Stimulated activated naive CD8-positive, alpha-beta T cell treated with anti-CD3 and anti-CD28 coated beads, Interleukin-15, Interleukin-2, amounts not matched to agents 100 ng/mL and 50 ng/mL, for 24 hours (primary cell): Measurements from ENCODE around the gene A2M.

Experiments
- H3K27ac Mint-ChIP-seq: one replicate; pipeline ENCODE4 v1.8.0; 2021; ENCODE audit warnings: mild to moderate bottlenecking, mixed read lengths
- H3K27me3 Mint-ChIP-seq: one replicate; pipeline ENCODE4 v1.8.0; 2021; ENCODE audit warnings: mixed read lengths
- H3K36me3 Mint-ChIP-seq: one replicate; pipeline ENCODE4 v1.8.0; 2021; ENCODE audit warnings: low read depth, mixed read lengths
- H3K4me1 Mint-ChIP-seq: one replicate; pipeline ENCODE4 v1.8.0; 2021; ENCODE audit warnings: low read depth, mixed read lengths
- H3K4me3 Mint-ChIP-seq: one replicate; pipeline ENCODE4 v1.8.0; 2021; ENCODE audit warnings: mild to moderate bottlenecking, mixed read lengths
- H3K9me3 Mint-ChIP-seq: one replicate; pipeline ENCODE4 v1.8.0; 2021; ENCODE audit warnings: mixed read lengths

A2M gene

DNA sequence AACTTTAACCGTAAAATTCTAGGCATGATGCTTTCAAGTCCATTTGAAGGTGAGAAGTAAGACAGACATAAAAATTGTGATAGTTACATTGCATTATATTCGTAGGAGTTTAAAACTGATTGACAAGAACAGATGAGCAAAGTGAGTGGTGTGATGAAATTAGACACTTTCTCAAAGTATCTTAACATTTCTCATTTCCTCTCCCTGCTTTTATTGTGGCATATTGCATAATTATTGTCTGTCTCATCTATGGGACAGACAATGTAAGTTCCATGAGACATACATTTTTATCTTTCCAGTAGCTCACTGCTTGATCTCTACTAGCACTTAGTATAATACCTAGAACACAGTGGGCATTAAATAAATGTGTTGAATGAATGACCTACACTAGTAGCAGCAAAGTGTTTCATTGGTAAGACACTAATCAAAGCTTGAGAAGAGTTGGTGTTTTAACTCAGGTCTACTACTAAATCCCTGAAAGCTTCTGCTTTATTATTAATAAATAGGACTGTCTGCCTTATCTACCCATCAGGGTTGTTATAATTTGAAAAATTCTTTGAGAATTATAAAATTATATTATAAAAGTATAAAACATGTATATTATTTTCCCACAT is 19.0 kb downstream of the A2M start:
- H3K4me1 Mint-ChIP-seq: no peaks in the 10 kb centered on the region
- H3K4me3 Mint-ChIP-seq: no peak overlapping the region
- H3K9me3 Mint-ChIP-seq: no peaks in the 10 kb centered on the region

GRCh38 chr12:9095322-9095721 is 20.4 kb downstream of the A2M start:
- H3K4me1 Mint-ChIP-seq: no peaks in the 10 kb centered on the region
- H3K36me3 Mint-ChIP-seq: no peaks in the 10 kb centered on the region
- H3K9me3 Mint-ChIP-seq: no peaks in the 10 kb centered on the region
- no peak overlapping the region for H3K27ac Mint-ChIP-seq
- H3K27me3 Mint-ChIP-seq: no peaks in the 10 kb centered on the region
- H3K4me3 Mint-ChIP-seq: no peak overlapping the region

More for the DNA sequence above, 19.0 kb downstream of the A2M start:
- Mint-ChIP-seq H3K36me3 (no peaks in the 10 kb centered on the region), H3K27me3 (no peaks in the 10 kb centered on the region), H3K27ac (no peak overlapping the region)

GRCh38 chr12:9094512-9095206 is 21.1 kb downstream of the A2M start:
- Mint-ChIP-seq H3K27ac (no peak overlapping the region), H3K27me3 (no peaks in the 10 kb centered on the region), H3K4me3 (no peak overlapping the region), H3K4me1 (no peaks in the 10 kb centered on the region), H3K9me3 (no peaks in the 10 kb centered on the region), H3K36me3 (no peaks in the 10 kb centered on the region)

DNA sequence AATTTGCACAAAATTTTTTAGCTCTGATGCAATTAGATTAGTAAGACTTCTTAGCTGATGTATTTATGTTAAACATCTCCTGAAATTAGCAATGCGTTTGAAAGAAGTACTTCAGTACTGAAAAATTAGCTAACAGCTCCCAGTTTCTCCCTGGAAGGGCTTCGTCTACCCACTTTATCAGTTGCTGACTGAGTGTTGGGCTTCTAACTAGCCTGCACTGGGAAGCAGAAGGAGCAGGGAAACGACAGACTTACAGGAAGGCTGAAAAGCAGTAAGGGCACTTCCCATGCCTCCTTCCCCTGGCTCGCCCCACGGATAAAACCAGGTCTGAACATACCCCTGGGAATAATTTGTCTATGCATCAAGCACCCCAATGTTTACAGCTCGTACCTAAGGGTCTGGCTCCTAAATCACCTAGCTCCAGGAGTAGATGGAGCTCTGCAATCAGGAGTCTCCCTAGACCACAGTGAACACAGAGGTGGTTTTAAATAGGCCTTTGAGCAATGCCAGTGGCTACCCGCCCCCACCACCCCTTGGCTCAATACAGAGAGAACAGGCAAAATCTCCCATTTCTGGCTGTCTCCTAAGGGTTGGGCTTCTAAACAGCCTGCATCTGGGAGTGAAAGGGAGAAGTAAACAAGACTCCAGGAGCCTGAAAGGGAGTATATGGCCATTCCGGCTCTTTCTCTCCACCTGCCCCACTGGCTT is 23.7 kb downstream of the A2M start:
- Mint-ChIP-seq H3K4me1 (no peaks in the 10 kb centered on the region), H3K4me3 (no peak overlapping the region), H3K36me3 (no peaks in the 10 kb centered on the region), H3K9me3 (no peaks in the 10 kb centered on the region), H3K27ac (no peak overlapping the region), H3K27me3 (no peaks in the 10 kb centered on the region)

DNA sequence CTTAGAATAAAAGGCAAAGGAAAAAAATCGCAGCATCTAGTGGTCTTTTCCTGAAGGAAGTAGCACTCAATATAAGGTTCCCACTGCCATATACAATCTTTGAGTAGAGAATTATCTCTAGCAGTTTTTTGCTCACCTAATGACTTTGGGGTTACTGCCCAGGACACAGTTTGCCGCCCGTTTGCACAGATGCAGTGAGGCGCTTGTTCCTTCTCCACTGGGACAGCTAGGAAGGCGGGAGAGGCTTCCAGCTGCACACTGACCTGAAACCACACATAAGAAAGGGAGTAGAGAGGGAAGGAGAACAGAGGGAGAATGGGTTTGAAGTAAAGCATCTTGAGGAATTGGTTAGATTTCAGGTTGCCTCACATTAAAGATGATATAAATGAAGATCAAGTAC is 25.5 kb downstream of the A2M start:
- H3K9me3 Mint-ChIP-seq: no peaks in the 10 kb centered on the region
- no peak overlapping the region for H3K27ac Mint-ChIP-seq
- H3K4me1 Mint-ChIP-seq: no peaks in the 10 kb centered on the region
- no peaks in the 10 kb centered on the region for H3K27me3 Mint-ChIP-seq
- no peaks in the 10 kb centered on the region for H3K36me3 Mint-ChIP-seq
- no peak overlapping the region for H3K4me3 Mint-ChIP-seq

- Mint-ChIP-seq H3K27ac (no peak overlapping the region), H3K4me1 (no peaks in the 10 kb centered on the region), H3K4me3 (no peak overlapping the region), H3K9me3 (peaks cover 13% of the 10 kb centered on the region), H3K36me3 (peaks cover 5% of the 10 kb centered on the region), H3K27me3 (no peaks in the 10 kb centered on the region)
Observed at GRCh38 chr12:9087087-9087835, 28.5 kb downstream of the A2M start.

GRCh38 chr12:9086087-9086486 is 29.6 kb downstream of the A2M start:
- Mint-ChIP-seq H3K4me1 (no peaks in the 10 kb centered on the region), H3K4me3 (no peak overlapping the region), H3K27ac (no peak overlapping the region), H3K36me3 (peaks cover 5% of the 10 kb centered on the region), H3K27me3 (no peaks in the 10 kb centered on the region), H3K9me3 (peaks cover 19% of the 10 kb centered on the region)

DNA sequence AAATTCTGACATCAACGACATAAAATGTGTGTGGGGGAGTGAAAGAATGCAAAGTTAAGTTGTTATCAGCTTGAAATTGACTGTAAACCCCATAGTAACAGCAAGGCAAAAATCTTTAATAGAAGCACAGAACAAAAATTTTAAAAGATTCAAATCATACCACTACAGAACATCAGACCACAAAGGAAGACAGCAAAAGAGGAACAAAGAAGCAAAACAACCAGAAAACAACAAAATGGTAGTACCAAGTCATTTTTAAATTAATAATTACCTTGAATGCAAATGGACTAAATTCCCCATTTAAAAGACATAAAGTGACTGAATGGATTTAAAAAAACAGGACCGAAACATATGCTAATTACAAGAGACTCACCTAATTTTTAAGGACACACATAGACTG is 31.3 kb downstream of the A2M start:
- H3K36me3 Mint-ChIP-seq: peaks cover 8% of the 10 kb centered on the region
- H3K27ac Mint-ChIP-seq: no peak overlapping the region
- H3K4me1 Mint-ChIP-seq: no peaks in the 10 kb centered on the region
- no peaks in the 10 kb centered on the region for H3K27me3 Mint-ChIP-seq
- H3K9me3 Mint-ChIP-seq: peaks cover 19% of the 10 kb centered on the region
- H3K4me3 Mint-ChIP-seq: no peak overlapping the region

GRCh38 chr12:9083793-9084192 is 31.9 kb downstream of the A2M start:
- Mint-ChIP-seq H3K27ac (no peak overlapping the region), H3K27me3 (no peaks in the 10 kb centered on the region), H3K36me3 (peaks cover 8% of the 10 kb centered on the region), H3K9me3 (peaks cover 19% of the 10 kb centered on the region), H3K4me3 (no peak overlapping the region), H3K4me1 (no peaks in the 10 kb centered on the region)

GRCh38 chr12:9081667-9082427 is 33.9 kb downstream of the A2M start:
- no peak overlapping the region for H3K4me3 Mint-ChIP-seq
- no peaks in the 10 kb centered on the region for H3K4me1 Mint-ChIP-seq
- H3K27me3 Mint-ChIP-seq: no peaks in the 10 kb centered on the region
- H3K36me3 Mint-ChIP-seq: peaks cover 8% of the 10 kb centered on the region
- H3K27ac Mint-ChIP-seq: no peak overlapping the region
- peaks cover 19% of the 10 kb centered on the region for H3K9me3 Mint-ChIP-seq

DNA sequence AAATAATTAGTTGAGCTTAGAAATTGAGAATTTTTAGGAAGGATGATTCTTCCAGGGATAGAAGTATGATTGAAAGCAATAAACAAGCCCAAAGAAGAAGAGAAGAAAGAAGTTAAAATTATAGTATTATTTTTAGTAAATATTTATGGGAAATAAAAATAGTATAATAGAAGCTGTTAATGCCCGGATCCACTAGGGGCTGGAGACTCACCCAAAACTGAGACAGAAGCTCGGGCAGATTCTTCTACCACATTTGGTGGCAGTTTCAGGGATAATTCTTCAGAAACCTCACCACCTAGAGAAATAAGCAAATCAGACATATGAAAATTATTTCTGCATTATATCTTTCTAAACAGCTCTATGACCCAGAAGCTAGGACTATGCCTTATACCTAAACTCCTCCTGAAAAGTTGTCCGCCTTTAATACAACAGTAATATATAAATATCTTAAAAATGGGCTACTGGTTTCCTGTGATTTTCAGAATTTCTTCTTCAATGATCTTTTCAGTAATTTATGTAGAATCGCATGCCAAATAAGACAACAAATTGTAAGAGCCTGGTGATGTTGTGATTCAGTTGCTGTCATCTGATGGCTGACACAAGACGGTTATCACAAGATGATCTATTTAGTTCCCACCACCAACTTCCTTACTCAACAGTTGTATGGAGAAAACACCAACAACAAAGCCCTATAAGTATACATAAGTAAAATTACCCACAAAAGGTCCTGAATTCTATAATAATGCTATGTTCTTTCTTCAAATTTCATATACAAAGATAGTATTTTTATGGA is 35.6 kb downstream of the A2M start:
- H3K4me3 Mint-ChIP-seq: no peak overlapping the region
- peaks cover 8% of the 10 kb centered on the region for H3K36me3 Mint-ChIP-seq
- H3K4me1 Mint-ChIP-seq: no peaks in the 10 kb centered on the region
- peaks cover 19% of the 10 kb centered on the region for H3K9me3 Mint-ChIP-seq
- H3K27me3 Mint-ChIP-seq: no peaks in the 10 kb centered on the region
- H3K27ac Mint-ChIP-seq: no peak overlapping the region

- Mint-ChIP-seq H3K27me3 (no peaks in the 10 kb centered on the region), H3K4me1 (no peaks in the 10 kb centered on the region), H3K27ac (no peak overlapping the region), H3K9me3 (peaks cover 14% of the 10 kb centered on the region), H3K36me3 (peaks cover 8% of the 10 kb centered on the region), H3K4me3 (no peak overlapping the region)
Observed at GRCh38 chr12:9079082-9079481, 36.6 kb downstream of the A2M start.

DNA sequence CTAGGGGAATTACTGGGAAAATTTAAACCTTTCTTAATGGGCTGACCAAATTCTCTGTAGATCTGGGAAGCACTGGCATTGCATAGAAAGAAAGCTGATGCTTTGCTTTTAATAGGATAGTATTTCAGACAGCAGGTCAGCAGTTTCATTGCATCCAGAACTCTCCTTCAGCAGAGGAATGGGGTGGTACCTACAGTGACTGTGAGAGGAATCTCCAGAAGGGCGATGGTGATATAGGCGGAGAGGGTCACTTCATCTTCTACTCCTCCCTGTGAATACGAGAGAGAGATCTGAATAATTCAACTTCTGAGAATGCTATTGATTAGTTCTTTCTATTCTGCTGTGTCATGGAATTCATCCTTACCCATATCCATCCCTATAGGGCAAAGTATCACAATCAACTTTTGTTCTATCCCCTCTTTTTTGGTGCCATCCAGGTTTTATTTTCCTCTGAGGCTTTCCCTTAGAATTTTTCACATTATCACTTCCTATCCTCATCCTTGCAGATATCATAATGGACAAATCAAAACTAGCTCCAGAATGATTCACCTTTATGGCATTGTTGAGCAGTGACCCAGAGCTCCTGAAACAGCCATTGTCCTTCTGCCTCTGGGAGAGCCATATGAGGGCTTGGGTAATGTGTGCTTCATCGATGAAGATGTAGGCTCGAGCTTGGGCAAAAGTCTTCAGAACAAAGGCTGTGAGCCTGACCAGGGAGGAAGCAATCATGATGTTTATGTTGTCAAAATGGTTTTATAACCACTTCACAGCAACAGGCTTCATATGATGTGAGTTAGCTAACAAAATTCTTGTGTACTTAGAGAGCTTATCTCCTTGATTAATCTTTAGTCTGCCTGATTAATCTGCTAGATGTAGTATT is 38.3 kb downstream of the A2M start:
- Mint-ChIP-seq H3K36me3 (peaks cover 3% of the 10 kb centered on the region), H3K9me3 (peaks cover 7% of the 10 kb centered on the region)

More for the DNA sequence above, 38.3 kb downstream of the A2M start:
- H3K4me1 Mint-ChIP-seq: no peaks in the 10 kb centered on the region
- H3K27ac Mint-ChIP-seq: no peak overlapping the region
- H3K4me3 Mint-ChIP-seq: no peak overlapping the region
- no peaks in the 10 kb centered on the region for H3K27me3 Mint-ChIP-seq
